Left ventricle myocardium inferior (tissue), 1 donor: ENCODE data around the gene ADAM12. TPM values are rescaled to one million over a fixed set of nuclear protein-coding genes. Genes with fewer than 3 reads are reported as not detected.

Source experiments
- DNase-seq: peaks from one replicate; pipeline ENCODE4 v3.0.0-alpha.2; 2020
- H3K27ac ChIP-seq: fragments of 200-600 bp; replicated peaks from 2 replicates; pipeline ENCODE4 v1.8.0; 2021
- H3K27me3 ChIP-seq: fragments of 200-600 bp; 2 replicates; pipeline ENCODE4 v1.8.0; 2021; ENCODE audit warnings: low read depth
- H3K36me3 ChIP-seq: fragments of 200-600 bp; 2 replicates; pipeline ENCODE4 v1.8.0; 2021
- H3K4me1 ChIP-seq: fragments of 200-600 bp; 2 replicates; pipeline ENCODE4 v1.8.0; 2021
- H3K4me3 ChIP-seq: fragments of 200-600 bp; 2 replicates; pipeline ENCODE4 v1.8.0; 2021; ENCODE audit warnings: mild to moderate bottlenecking, moderate library complexity
- H3K9me3 ChIP-seq: fragments of 200-600 bp; replicated peaks from 2 replicates; pipeline ENCODE4 v1.8.0; 2021
- intact Hi-C: fragments of 100-400 bp; cut with micrococcal nuclease; formaldehyde crosslinking; loops from one replicate; pipeline ENCODE4 v1.11.0; 2022
- total RNA-seq: library from RNA; stranded (reverse); fragmentation: NEBNext Ultra II Directional; extraction: Animal tissue kit (Norgen Biotek cat#: 25700); gene quantifications from one replicate; pipeline ENCODE4 v1.2.1, GENCODE V29; 2021
- TF ChIP-seq, protein P1 (sequence below): fragments of 200-600 bp; IDR thresholded peaks from 2 replicates; pipeline ENCODE4 v1.8.0; 2021; ENCODE audit warnings: antibody characterized with exemption, mild to moderate bottlenecking, borderline replicate concordance
- donor health status: DM: no; HTN: yes; CAD: no; lungs with severe emphysema.

ADAM12 gene
- total RNA-seq, 1 donor from 2014 or later, result 0.27 TPM

DNA sequence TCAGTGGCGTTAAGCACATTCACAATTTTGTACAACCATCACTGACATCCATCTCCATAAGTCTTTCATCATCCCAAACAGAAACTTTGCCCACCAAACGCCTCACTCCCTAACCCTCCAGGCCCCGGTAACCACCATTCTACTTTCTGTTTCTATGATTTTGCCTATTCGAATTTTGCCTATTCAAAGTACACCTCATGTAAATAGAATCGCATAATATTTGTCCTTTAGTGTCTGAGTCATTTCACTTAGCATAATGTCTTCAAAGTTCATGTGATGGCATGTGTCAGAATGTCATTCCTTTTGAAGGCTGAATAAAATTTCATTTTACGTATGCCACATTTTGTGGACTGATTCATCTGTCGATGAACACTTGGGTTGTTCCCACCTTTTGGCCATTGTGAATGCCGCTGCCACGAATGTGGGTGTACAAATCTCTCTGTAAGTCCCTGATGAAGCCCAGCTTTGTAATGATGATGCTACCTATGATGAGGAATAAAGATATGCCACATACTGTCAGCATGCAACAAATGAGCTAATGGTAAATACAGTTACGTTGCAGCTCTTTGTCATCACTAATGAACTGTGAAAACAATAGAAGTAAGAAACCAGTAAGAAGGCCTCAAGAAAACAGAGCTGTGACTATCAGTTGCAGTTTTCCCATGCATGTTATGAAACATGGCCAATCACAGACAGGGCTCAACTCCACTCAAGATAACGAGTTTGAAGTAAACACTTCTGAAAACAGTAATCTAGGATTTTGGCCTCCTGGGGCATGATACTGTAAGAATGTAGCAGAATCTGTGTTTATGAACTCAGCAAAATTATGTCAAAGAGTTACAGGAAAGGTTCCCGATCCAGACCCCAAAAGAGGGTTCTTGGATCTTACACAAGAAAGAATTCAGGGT lies 120.0 kb downstream of the ADAM12 start:
- no peak for DNase-seq
- peaks cover under 1% of the 10 kb centered on the region for H3K4me1 ChIP-seq
- H3K36me3 ChIP-seq, result no peaks in the 10 kb centered on the region
- H3K27ac ChIP-seq, result no peak overlapping the region
- no peak overlapping the region for H3K4me3 ChIP-seq
- TF ChIP-seq, protein P1, sequence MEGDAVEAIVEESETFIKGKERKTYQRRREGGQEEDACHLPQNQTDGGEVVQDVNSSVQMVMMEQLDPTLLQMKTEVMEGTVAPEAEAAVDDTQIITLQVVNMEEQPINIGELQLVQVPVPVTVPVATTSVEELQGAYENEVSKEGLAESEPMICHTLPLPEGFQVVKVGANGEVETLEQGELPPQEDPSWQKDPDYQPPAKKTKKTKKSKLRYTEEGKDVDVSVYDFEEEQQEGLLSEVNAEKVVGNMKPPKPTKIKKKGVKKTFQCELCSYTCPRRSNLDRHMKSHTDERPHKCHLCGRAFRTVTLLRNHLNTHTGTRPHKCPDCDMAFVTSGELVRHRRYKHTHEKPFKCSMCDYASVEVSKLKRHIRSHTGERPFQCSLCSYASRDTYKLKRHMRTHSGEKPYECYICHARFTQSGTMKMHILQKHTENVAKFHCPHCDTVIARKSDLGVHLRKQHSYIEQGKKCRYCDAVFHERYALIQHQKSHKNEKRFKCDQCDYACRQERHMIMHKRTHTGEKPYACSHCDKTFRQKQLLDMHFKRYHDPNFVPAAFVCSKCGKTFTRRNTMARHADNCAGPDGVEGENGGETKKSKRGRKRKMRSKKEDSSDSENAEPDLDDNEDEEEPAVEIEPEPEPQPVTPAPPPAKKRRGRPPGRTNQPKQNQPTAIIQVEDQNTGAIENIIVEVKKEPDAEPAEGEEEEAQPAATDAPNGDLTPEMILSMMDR, result no peak
- intact Hi-C loops, result no loop called here
- no peaks in the 10 kb centered on the region for H3K27me3 ChIP-seq
- H3K9me3 ChIP-seq, result peaks cover 18% of the 10 kb centered on the region

DNA sequence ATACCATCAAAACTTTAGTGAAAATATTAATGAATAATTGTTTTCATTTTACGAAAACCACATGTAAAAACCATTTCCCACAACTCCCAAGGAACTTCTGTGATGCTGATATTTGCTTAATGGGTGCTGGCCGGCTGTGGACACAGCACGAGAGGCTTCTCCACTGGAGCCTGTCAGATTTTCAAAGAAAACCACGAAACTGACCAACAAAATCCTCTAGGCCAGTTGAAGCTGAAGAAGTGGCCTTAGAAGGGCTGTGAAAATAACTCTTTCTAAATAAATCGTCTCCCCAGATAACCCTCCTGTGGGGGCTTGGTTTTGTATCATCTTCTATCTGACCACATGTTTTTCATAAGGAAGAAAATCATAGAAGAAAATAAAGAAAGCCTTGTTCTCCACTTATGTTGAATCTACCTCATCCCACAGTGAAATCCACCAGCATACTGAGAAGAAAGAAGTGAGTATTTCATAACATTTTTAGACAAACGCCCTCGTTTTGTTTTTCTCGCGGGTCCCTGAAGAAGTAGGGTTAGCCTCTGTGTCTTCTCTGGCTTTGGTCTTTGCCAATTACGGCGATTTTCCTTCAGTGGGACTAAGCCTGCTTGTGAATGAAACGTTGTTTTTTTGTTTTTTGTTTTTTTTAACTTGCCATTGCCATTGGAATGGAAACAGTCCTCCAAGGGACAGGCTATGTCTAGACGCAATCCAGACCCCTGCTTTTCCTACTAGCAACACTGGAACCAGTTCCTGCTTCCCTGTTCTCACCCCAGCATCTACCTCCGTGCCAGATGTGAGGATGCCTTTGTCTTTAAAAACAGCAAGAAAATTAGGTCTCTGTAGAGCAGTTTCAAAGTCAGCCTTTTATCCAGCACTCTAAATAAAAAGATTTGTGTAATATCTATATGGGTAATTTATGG lies 123.9 kb downstream of the ADAM12 start:
- DNase-seq, result no peak
- H3K27me3 ChIP-seq, result peaks cover 6% of the 10 kb centered on the region
- peaks cover 5% of the 10 kb centered on the region for H3K4me1 ChIP-seq
- peaks cover 18% of the 10 kb centered on the region for H3K9me3 ChIP-seq
- peak overlapping the region; percentile 56 for H3K27ac ChIP-seq
- H3K4me3 ChIP-seq, result no peak overlapping the region
- intact Hi-C loops, result no loop called here
- TF ChIP-seq, protein P1, result no peak
- no peaks in the 10 kb centered on the region for H3K36me3 ChIP-seq

DNA sequence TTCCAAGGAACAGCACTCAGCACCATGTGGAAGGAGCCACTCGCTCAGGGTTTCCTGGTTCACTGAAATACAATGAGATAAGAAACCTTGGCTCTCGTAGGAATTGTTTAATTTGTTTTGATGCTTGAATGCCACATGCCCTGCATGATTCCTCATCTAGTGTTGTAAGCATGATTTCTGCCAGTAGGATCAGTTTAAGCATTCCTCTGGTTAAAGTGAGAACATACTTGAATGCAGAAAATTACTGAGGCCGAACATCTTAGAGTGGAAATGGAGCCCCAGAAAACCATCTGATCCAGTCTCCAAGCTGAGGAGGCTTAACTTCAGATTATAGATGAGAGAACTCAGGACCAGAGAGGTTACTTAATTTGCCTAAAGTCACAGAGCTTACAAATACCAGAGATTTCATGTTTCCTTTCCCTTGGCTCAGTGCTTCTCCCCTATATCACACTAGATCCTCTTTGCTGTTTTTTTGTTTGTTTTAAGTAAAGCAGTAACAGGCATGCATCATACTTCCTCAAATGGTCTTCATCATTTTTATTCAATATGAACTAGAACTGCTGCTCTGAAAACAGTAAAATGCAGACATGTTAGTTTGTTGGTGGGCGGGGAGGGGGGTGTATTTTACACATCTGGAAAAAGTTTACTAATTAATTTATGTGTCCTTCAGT lies 125.1 kb downstream of the ADAM12 start:
- H3K27me3 ChIP-seq, result peaks cover 6% of the 10 kb centered on the region
- no peak for DNase-seq
- H3K4me3 ChIP-seq, result no peak overlapping the region
- intact Hi-C loops, result no loop called here
- H3K9me3 ChIP-seq, result peaks cover 18% of the 10 kb centered on the region
- H3K36me3 ChIP-seq, result no peaks in the 10 kb centered on the region
- H3K4me1 ChIP-seq, result peaks cover 5% of the 10 kb centered on the region
- TF ChIP-seq, protein P1, result no peak
- H3K27ac ChIP-seq, result peak overlapping the region; percentile 41

DNA sequence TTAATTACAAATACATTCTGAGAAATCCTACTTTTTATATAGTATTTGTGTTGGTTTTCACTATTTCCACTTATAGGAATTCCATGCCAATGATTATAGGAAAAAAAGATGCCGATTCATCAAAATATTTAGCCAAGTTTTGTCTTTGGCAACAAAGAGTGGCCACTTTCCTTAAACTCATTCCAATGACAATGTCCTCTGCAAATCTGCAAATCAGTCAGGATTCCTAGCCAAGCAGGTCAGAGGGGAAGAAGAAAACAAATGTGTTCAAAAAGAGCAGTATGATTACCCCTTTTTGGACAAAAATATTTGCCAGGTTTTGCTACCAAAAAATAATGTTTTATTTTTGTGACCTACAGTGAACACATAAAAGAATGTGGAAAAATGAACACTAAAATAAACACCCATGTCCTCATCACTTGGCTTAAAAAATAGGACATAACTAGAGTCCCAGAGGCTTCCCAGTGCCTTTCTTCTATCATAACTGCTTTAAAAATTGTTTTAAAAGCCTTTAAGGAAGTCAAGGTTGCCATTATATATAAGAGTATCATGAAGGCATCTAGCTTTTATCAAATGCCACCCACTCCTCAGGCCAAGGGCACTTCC lies 125.9 kb downstream of the ADAM12 start:
- intact Hi-C loops, result no loop called here
- no peaks in the 10 kb centered on the region for H3K36me3 ChIP-seq
- peaks cover 18% of the 10 kb centered on the region for H3K9me3 ChIP-seq
- peaks cover 5% of the 10 kb centered on the region for H3K4me1 ChIP-seq
- H3K27ac ChIP-seq, result peak overlapping the region; percentile 41
- no peak overlapping the region for H3K4me3 ChIP-seq
- no peak for DNase-seq
- H3K27me3 ChIP-seq, result peaks cover 6% of the 10 kb centered on the region
- TF ChIP-seq, protein P1, result no peak
